ENCODE measurements around the gene F3. TPM values are rescaled to one million over a fixed set of nuclear protein-coding genes. Genes with fewer than 3 reads are reported as not detected.

F3 gene
- polyA plus RNA-seq, 3 donors = 0.29 to 3.7 (median 0.77) TPM

DNA sequence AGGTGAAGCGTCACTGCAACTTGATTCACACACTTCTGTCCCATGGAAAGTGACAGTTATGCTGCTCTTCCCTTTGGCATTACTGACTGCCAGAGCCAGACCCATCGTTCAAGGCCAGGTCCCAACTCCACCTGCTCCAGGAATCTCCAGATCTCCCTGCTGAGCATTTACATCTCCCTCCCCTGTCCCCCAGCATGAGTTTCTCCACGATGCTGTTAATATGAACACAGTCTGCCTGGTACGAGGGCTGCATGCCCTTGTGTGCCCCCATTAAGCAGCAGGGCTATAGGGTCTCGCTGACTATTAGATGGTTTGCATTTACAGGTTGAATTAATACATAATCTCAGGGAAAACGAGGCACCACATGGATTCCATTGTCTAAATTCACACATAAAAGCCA lies 4.3 kb downstream of the F3 start:
- 89% methylated on average over 3 of the region's 6 CpGs for WGBS (ENCODE audit: insufficient coverage)
- Histone ChIP-seq H3K36me3 (replicated peaks in 1 of 2; ENCODE audit: control insufficient read depth in 1 of 2, insufficient read depth in 2 of 2, low read length in 2 of 2) (peaks cover 4 to 34% of the 10 kb centered on the region in 2 donors), H3K27me3 (ENCODE audit: control insufficient read depth in 2 of 2, insufficient read depth in 2 of 2, low read length in 2 of 2) (peaks cover 3 to 7% of the 10 kb centered on the region in 2 donors), H4K20me1 (ENCODE audit: insufficient read depth, low read length) (no peaks in the 10 kb centered on the region), H2AFZ (ENCODE audit: insufficient read depth, low read depth, low read length, poor library complexity, severe bottlenecking) (no peak overlapping the region), H3K79me2 (ENCODE audit: insufficient read depth, low read length) (peaks cover 11% of the 10 kb centered on the region), H3K4me2 (replicated peaks; ENCODE audit: extremely low read depth, low read length, poor library complexity, severe bottlenecking) (no peak overlapping the region), H3K9me3 (replicated peaks in 1 of 2; ENCODE audit: control insufficient read depth in 1 of 2, insufficient read depth in 1 of 2, low read length in 2 of 2) (no peaks in the 10 kb centered on the region), H3K4me3 (replicated peaks in 1 of 3; ENCODE audit: low read depth in 2 of 3, low read length in 3 of 3) (no peak overlapping the region), H3K27ac (ENCODE audit: low read depth in 1 of 2, low read length in 2 of 2) (no peak overlapping the region), H3K9ac (ENCODE audit: insufficient read depth, low read length, poor library complexity, severe bottlenecking) (no peak overlapping the region), H3K4me1 (ENCODE audit: control insufficient read depth in 1 of 2, insufficient read depth in 2 of 2, low read length in 2 of 2) (peaks cover 13 to 14% of the 10 kb centered on the region in 2 donors)
- intact Hi-C loops (cut with micrococcal nuclease) = no loop called here
- H3K27ac Mint-ChIP-seq = no peak overlapping the region
- peaks cover 25% of the 10 kb centered on the region for H3K4me1 Mint-ChIP-seq
- H3K27me3 Mint-ChIP-seq (ENCODE audit: low read depth in 3 of 3) = peaks cover 0 to 13% (median 5%) of the 10 kb centered on the region in 3 donors
- TF ChIP-seq, protein P1, sequence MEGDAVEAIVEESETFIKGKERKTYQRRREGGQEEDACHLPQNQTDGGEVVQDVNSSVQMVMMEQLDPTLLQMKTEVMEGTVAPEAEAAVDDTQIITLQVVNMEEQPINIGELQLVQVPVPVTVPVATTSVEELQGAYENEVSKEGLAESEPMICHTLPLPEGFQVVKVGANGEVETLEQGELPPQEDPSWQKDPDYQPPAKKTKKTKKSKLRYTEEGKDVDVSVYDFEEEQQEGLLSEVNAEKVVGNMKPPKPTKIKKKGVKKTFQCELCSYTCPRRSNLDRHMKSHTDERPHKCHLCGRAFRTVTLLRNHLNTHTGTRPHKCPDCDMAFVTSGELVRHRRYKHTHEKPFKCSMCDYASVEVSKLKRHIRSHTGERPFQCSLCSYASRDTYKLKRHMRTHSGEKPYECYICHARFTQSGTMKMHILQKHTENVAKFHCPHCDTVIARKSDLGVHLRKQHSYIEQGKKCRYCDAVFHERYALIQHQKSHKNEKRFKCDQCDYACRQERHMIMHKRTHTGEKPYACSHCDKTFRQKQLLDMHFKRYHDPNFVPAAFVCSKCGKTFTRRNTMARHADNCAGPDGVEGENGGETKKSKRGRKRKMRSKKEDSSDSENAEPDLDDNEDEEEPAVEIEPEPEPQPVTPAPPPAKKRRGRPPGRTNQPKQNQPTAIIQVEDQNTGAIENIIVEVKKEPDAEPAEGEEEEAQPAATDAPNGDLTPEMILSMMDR (IDR thresholded peaks at IDR 0.05) = no peak
- no peak for DNase-seq
- peaks cover 0 to 7% (median 0%) of the 10 kb centered on the region in 7 donors for H3K9me3 Mint-ChIP-seq
- H3K4me3 Mint-ChIP-seq = no peak overlapping the region
- H3K36me3 Mint-ChIP-seq = peaks cover 37 to 39% of the 10 kb centered on the region in 2 donors

DNA sequence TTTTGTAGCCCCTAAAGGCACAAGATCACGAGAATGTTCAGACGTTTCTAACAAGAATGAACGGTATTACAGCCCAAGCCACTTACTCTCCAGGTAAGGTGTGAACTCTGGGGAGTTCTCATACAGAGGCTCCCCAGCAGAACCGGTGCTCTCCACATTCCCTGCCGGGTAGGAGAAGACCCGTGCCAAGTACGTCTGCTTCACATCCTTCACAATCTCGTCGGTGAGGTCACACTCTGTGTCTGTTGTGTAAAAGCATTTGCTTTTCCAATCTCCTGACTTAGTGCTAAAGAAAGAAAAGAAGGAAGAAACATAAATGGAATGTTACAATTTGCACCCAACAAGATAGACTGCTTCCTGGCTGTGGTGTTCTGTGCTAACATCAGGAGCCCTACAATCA lies 5.7 kb downstream of the F3 start:
- peaks cover 0 to 7% (median 0%) of the 10 kb centered on the region in 7 donors for H3K9me3 Mint-ChIP-seq
- no peak for DNase-seq
- H3K27ac Mint-ChIP-seq = no peak overlapping the region
- H3K79me2 ChIP-seq (ENCODE audit: insufficient read depth, low read length) = peaks cover 7% of the 10 kb centered on the region
- no peak overlapping the region for H3K27ac ChIP-seq (ENCODE audit: low read depth in 1 of 2, low read length in 2 of 2)
- H3K27me3 ChIP-seq (ENCODE audit: control insufficient read depth in 2 of 2, insufficient read depth in 2 of 2, low read length in 2 of 2) = peaks cover 3 to 5% of the 10 kb centered on the region in 2 donors
- no peaks in the 10 kb centered on the region for H3K9me3 ChIP-seq (replicated peaks in 1 of 2; ENCODE audit: control insufficient read depth in 1 of 2, insufficient read depth in 1 of 2, low read length in 2 of 2)
- no peak overlapping the region for H2AFZ ChIP-seq (ENCODE audit: insufficient read depth, low read depth, low read length, poor library complexity, severe bottlenecking)
- H3K27me3 Mint-ChIP-seq (ENCODE audit: low read depth in 3 of 3) = peaks cover 0 to 10% (median 3%) of the 10 kb centered on the region in 3 donors
- H3K36me3 ChIP-seq (replicated peaks in 1 of 2; ENCODE audit: control insufficient read depth in 1 of 2, insufficient read depth in 2 of 2, low read length in 2 of 2) = peaks cover 7 to 47% of the 10 kb centered on the region in 2 donors
- peaks cover 6 to 8% of the 10 kb centered on the region in 2 donors for H3K4me1 ChIP-seq (ENCODE audit: control insufficient read depth in 1 of 2, insufficient read depth in 2 of 2, low read length in 2 of 2)
- no peak overlapping the region for H3K9ac ChIP-seq (ENCODE audit: insufficient read depth, low read length, poor library complexity, severe bottlenecking)
- intact Hi-C loops (cut with micrococcal nuclease) = no loop called here
- H3K4me2 ChIP-seq (replicated peaks; ENCODE audit: extremely low read depth, low read length, poor library complexity, severe bottlenecking) = no peak overlapping the region
- no peak overlapping the region for H3K4me3 Mint-ChIP-seq
- H4K20me1 ChIP-seq (ENCODE audit: insufficient read depth, low read length) = no peaks in the 10 kb centered on the region
- TF ChIP-seq, protein P1 (IDR thresholded peaks at IDR 0.05) = no peak
- peaks cover 18% of the 10 kb centered on the region for H3K4me1 Mint-ChIP-seq
- WGBS (ENCODE audit: insufficient coverage) = no CpG with 5 or more reads among the region's 9 CpGs
- H3K4me3 ChIP-seq (replicated peaks in 1 of 3; ENCODE audit: low read depth in 2 of 3, low read length in 3 of 3) = no peak overlapping the region
- peaks cover 38 to 53% of the 10 kb centered on the region in 2 donors for H3K36me3 Mint-ChIP-seq
